Kidney (tissue), 22 donors: Measurements from ENCODE around the gene SMCO2. TPM values are rescaled to one million over a fixed set of nuclear protein-coding genes. Genes with fewer than 3 reads are reported as not detected.

Source experiments
- DNase-seq, 5 donors: peaks; one replicate each; pipeline ENCODE4 v3.0.0-alpha.2; 2013 to 2020
- FAIRE-seq: peaks from 2 replicates; lab custom pipeline; 2012; peaks lifted over from hg19 to GRCh38; lab: Jason Lieb, UNC
- H3K27ac ChIP-seq, 2 donors: one replicate each; pipeline ENCODE4 v1.7.0; 2013; ENCODE audit warnings: low read depth in 2 of 2, low read length in 2 of 2, inconsistent platforms in 1 of 2
- H3K27me3 ChIP-seq: one replicate; pipeline ENCODE4 v1.7.1; 2013; ENCODE audit warnings: low read length, inconsistent platforms; ENCODE audit not compliant: control insufficient read depth, insufficient read depth
- H3K36me3 ChIP-seq, 3 donors: one replicate each; pipeline versions ENCODE4 v1.7.0 to v1.7.1; 2013; ENCODE audit warnings: low read length in 3 of 3, control low read depth in 1 of 3, inconsistent platforms in 1 of 3; ENCODE audit not compliant: insufficient read depth in 3 of 3, control insufficient read depth in 2 of 3
- H3K4me1 ChIP-seq, 3 donors: one replicate each; pipeline versions ENCODE4 v1.7.0 to v1.7.1; 2013; ENCODE audit warnings: low read length in 3 of 3, inconsistent platforms in 1 of 3, low read depth in 1 of 3; ENCODE audit not compliant: control insufficient read depth in 2 of 3, insufficient read depth in 2 of 3
- H3K4me3 ChIP-seq, 3 donors: one replicate each; pipeline versions ENCODE4 v1.7.0 to v1.8.1; 2013; ENCODE audit warnings: low read length in 3 of 3, control low read depth in 1 of 3, inconsistent platforms in 1 of 3
- H3K9ac ChIP-seq, 3 donors: one replicate each; pipeline versions ENCODE4 v1.7.0 to v1.7.1; 2013; ENCODE audit warnings: low read length in 3 of 3, control low read depth in 1 of 3, inconsistent platforms in 1 of 3
- H3K9me3 ChIP-seq, 3 donors: one replicate each; pipeline versions ENCODE4 v1.7.0 to v1.7.1; 2013; ENCODE audit warnings: low read length in 3 of 3, control low read depth in 1 of 3, inconsistent platforms in 1 of 3; ENCODE audit not compliant: control insufficient read depth in 2 of 3, insufficient read depth in 1 of 3
- intact Hi-C: fragments of 100-400 bp; cut with DNase I; formaldehyde crosslinking; loops from one replicate; pipeline ENCODE4 v1.11.1; 2022
- long read RNA-seq, 10 donors: library from polyadenylated mRNA in 1 of 10; unstranded in 1 of 10; transcript quantifications; one replicate each; pipeline ENCODE4 v2.0.0 and lab custom pipeline, GENCODE V29; 2021 to 2026
- polyA plus RNA-seq: library from polyadenylated mRNA; stranded (reverse); fragments of 350-450 nt; fragmentation: Illumina TruSeq; extraction: RNeasy Lipid Tissue Mini Kit (QIAGEN cat#74804); gene quantifications from one replicate; pipeline ENCODE4 v1.2.3, GENCODE V29; 2014; ENCODE audit warnings: low read depth, low replicate concordance; ENCODE audit not compliant: insufficient read depth
- total RNA-seq: library from RNA; stranded (reverse); fragmentation: NEBNext Ultra II Directional; extraction: Animal tissue kit (Norgen Biotek cat#: 25700); gene quantifications from one replicate; pipeline ENCODE4 v1.2.1, GENCODE V29; 2021
- TF ChIP-seq, protein P1 (sequence below): IDR thresholded peaks from 3 replicates; pipeline ENCODE4 v1.5.1; 2012; ENCODE audit warnings: mild to moderate bottlenecking, moderate library complexity, borderline replicate concordance; ENCODE audit not compliant: insufficient read depth; ENCODE audit errors: extremely low read depth
- donor health status: control.
- donor health status: control.
- donor health status: control.
- donor health status: control.
- donor health status: control.
- donor health status: DM: yes; HTN: yes; CAD: no.
- donor health status: Normal renal cell carcinoma (clear cell type).

Gene SMCO2
- total RNA-seq (0.38 TPM), polyA plus RNA-seq (not detected)
- long read RNA-seq, donor 1, result 0 reads
- long read RNA-seq, donor 2, result 0 reads
- long read RNA-seq, donor 3, result 0 reads
- long read RNA-seq, donor 4, result 0 reads
- long read RNA-seq, donor 5, result 0 reads
- long read RNA-seq, donor 6, result 0 reads
- long read RNA-seq, donor 7, result 0 reads
- long read RNA-seq, donor 8, result 0 reads
- long read RNA-seq, donor 9, result 0 reads
- long read RNA-seq, donor 10, result 0 reads

DNA sequence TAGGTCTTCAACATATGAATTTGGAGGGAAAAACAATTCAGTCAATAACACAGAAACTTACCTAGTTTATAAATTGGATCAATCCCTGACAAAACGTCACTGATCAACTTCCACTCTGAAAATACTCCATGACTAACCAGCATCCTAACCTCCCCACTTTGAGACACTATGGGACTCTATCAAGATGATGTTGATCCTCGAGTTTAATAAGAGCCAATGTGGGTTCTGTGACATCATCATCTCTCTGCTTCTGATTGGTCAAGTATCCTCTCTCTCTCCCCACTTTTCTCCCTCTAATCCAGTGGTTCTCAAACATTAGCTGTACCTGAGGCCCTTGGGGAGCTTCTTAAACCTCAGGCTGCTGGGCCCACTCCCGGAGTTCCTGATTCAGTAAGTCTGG, at the start of gene SMCO2:
TSS of gene SMCO2 (plus strand) at position 301 of the 400 bp plus-strand sequence. CDS start 23,896 bp downstream, outside the sequence.
- Histone ChIP-seq H3K9me3 (no peaks in the 10 kb centered on the region), H3K4me3 (no peak within 1 kb of the TSS), H3K9ac (no peak within 1 kb of the TSS), H3K27me3 (no peaks in the 10 kb centered on the region), H3K4me1 (no peaks in the 10 kb centered on the region), H3K27ac (no peak within 1 kb of the TSS), H3K36me3 (no peaks in the 10 kb centered on the region)
- DNase-seq, result no peak
- no peak for FAIRE-seq
- TF ChIP-seq, protein P1, sequence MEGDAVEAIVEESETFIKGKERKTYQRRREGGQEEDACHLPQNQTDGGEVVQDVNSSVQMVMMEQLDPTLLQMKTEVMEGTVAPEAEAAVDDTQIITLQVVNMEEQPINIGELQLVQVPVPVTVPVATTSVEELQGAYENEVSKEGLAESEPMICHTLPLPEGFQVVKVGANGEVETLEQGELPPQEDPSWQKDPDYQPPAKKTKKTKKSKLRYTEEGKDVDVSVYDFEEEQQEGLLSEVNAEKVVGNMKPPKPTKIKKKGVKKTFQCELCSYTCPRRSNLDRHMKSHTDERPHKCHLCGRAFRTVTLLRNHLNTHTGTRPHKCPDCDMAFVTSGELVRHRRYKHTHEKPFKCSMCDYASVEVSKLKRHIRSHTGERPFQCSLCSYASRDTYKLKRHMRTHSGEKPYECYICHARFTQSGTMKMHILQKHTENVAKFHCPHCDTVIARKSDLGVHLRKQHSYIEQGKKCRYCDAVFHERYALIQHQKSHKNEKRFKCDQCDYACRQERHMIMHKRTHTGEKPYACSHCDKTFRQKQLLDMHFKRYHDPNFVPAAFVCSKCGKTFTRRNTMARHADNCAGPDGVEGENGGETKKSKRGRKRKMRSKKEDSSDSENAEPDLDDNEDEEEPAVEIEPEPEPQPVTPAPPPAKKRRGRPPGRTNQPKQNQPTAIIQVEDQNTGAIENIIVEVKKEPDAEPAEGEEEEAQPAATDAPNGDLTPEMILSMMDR, result no peak
- intact Hi-C loops, result no loop called here

DNA sequence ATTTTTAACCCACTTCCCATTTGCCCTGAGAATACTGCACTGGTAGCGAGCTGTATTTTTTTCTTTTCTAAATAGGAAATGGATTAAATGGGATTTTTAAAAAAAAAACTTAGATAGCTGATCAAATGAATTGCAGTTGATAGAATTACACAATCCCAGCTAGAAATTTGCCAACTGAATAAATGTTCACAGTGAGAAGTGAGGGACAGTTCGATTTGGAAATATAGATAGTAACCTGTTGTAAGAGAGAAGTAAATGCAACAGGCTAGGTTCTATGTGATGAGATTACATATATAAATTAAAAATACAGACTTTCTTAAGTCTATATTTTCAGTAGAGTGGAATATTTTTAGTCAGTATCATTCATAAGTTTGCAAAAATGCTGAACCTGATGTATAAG, 48.1 kb upstream of the SMCO2 start:
- Histone ChIP-seq H3K4me1 (no peaks in the 10 kb centered on the region), H3K36me3 (no peaks in the 10 kb centered on the region), H3K27me3 (no peaks in the 10 kb centered on the region), H3K4me3 (no peak overlapping the region), H3K9ac (no peak overlapping the region), H3K9me3 (no peaks in the 10 kb centered on the region), H3K27ac (no peak overlapping the region)
- DNase-seq, result no peak
- intact Hi-C loops, result no loop called here
- no peak for FAIRE-seq
- TF ChIP-seq, protein P1, result no peak

- Histone ChIP-seq H3K4me1 (no peaks in the 10 kb centered on the region), H3K36me3 (no peaks in the 10 kb centered on the region), H3K27me3 (no peaks in the 10 kb centered on the region), H3K9ac (no peak overlapping the region), H3K4me3 (no peak overlapping the region), H3K27ac (no peak overlapping the region), H3K9me3 (no peaks in the 10 kb centered on the region)
- FAIRE-seq, result no peak
- DNase-seq, result no peak
- intact Hi-C loops, result no loop called here
- TF ChIP-seq, protein P1, result no peak
These were observed 47.5 kb upstream of the SMCO2 start for GRCh38 chr12:27399074-27399473.
